ENCODE results near the gene RNASE8.

DNA sequence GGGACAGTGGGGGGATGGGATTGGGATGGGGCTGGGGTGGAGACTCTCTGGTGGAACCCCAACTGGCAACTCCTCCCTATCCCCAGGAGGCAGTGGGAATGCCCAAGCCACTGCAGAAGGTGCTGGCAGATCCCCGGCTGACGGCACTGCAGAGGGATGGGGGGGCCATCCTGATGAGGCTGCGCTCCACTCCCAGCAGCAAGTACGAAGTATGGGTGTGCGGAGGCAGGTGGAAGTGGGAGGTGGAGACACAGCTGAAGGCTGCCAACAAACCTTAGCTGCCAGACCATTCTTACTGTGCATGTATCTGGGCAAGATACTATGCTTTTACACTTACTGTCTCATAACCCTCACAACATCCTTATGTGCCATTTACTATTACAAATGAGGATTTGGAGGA, 20.7 kb downstream of the RNASE8 start:
- TF ChIP-seq, protein P1, sequence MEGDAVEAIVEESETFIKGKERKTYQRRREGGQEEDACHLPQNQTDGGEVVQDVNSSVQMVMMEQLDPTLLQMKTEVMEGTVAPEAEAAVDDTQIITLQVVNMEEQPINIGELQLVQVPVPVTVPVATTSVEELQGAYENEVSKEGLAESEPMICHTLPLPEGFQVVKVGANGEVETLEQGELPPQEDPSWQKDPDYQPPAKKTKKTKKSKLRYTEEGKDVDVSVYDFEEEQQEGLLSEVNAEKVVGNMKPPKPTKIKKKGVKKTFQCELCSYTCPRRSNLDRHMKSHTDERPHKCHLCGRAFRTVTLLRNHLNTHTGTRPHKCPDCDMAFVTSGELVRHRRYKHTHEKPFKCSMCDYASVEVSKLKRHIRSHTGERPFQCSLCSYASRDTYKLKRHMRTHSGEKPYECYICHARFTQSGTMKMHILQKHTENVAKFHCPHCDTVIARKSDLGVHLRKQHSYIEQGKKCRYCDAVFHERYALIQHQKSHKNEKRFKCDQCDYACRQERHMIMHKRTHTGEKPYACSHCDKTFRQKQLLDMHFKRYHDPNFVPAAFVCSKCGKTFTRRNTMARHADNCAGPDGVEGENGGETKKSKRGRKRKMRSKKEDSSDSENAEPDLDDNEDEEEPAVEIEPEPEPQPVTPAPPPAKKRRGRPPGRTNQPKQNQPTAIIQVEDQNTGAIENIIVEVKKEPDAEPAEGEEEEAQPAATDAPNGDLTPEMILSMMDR (IDR thresholded peaks at IDR 0.05; ENCODE audit: low read depth, low read length): no peak
- TF ChIP-seq EZH2phosphoT487 (IDR thresholded peaks at IDR 0.05; ENCODE audit: low read depth): no peak

Data from OCI-LY3 (cell line).